CD4-positive, alpha-beta T cell treated with Interferon gamma for 1 hour (primary cell): ENCODE measurements around the gene KCNQ1.

ENCODE experiments used
- DNase-seq: peaks from one replicate; pipeline ENCODE4 v3.0.0-alpha.2; 2020

Gene KCNQ1

DNA sequence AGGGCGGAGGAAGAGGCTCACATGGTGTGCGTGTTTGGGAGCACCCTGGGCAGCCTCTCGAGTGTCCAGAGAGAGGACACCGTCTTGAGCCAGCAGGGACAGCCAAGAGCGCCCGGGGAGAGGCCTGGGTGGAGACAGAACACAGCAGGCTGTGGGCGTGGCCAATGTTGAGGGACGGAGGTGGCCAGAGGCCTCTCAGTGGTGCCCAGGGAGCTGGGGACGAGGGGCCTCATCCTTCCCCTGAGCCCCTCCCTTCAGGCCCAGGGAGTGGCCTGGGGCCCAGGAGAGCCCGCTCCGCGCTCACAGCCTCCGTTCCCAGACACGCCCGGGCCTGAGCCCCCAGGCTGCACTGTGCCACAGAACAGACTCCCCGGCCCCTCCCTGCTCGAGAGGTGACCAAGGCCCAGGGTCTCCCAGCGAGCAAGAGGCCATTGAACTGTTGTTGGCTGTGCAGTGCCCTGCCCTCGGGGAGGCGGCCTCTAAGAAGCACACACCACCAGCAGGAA lies 392.3 kb downstream of the KCNQ1 start:
- DNase-seq: peak; percentile 53

DNA sequence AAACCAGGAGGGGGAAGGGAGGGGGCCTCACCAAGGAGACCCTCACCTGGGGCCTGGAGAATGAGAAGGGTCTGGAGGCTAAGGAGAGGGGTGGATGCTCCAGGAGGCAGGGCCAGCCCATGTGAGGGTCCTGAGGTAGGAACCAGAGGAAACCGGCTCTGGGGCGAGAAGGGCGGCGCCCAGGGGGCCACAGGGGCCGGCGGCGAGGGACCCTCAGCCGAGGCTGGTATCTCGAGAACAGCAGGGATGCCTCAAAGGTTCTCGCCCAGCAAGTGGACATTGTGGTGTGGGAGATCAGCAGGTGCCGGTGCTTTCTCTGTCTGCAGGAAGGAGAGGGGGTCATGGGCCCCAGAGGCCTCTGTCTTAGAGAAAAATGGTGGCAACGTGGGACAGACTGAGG lies 392.8 kb downstream of the KCNQ1 start:
- no peak for DNase-seq

- no peak for DNase-seq
Measured at GRCh38 chr11:2838091-2838490, 393.3 kb downstream of the KCNQ1 start.

GRCh38 chr11:2838676-2839294 lies 394.0 kb downstream of the KCNQ1 start:
- no peak for DNase-seq

GRCh38 chr11:2839395-2839943 lies 394.7 kb downstream of the KCNQ1 start:
- no peak for DNase-seq

DNA sequence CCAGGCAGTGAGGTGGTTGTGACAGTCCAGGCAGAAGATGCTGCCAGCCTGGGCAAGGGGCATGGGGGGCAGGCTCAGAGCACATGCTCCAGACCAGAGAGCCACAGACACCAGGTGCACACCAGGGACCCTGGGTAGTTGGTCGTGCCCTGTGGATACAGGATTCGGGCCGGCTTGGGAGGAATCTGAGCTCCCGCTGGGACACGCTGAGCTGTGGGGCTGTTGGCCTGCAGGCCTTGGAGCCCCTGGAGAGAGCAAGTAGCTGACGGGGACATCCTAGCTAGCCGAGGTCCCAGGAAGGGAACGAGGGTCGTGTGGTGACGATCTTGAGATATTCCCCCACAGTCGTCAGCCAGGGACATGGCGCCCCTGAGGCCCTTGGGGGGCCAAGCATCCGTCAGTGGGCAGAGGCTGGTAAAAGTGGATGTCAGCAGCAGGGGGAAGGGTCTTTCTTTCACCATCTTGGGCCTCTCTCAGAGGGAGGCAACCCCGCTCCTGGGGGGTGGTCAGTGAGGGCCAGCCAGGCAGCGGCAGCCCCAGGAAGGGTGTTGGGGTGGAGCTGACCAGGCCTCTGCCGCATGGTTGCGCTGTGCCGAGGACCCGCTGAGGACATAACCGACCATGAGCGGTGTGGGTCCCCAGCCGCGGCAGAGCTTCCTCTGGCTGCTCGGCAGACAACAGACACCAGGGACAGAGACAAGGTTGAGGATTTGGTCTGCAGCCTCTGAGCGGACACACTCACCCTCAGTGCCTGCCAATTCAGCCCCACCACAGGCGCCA lies 396.8 kb downstream of the KCNQ1 start:
- no peak for DNase-seq

GRCh38 chr11:2842876-2843275 lies 398.1 kb downstream of the KCNQ1 start:
- DNase-seq: no peak

GRCh38 chr11:2843551-2843950 lies 398.7 kb downstream of the KCNQ1 start:
- no peak for DNase-seq

GRCh38 chr11:2844116-2844842 lies 399.5 kb downstream of the KCNQ1 start:
- DNase-seq: no peak

- DNase-seq: no peak
Measured at GRCh38 chr11:2844996-2845395, 400.2 kb downstream of the KCNQ1 start.

GRCh38 chr11:2846056-2846455 lies 401.2 kb downstream of the KCNQ1 start:
- DNase-seq: no peak

GRCh38 chr11:2846470-2846869 lies 401.7 kb downstream of the KCNQ1 start:
- DNase-seq: no peak

DNA sequence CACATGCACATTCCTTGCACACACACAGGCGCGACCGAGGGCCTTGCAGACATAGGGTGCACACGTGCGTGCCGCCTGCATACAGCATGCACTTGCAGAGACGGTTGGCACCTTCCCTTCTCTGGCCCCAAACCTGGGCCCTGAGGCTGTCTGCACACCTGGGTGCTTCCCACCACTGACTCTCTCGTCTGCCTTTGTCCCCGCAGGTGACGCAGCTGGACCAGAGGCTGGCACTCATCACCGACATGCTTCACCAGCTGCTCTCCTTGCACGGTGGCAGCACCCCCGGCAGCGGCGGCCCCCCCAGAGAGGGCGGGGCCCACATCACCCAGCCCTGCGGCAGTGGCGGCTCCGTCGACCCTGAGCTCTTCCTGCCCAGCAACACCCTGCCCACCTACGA lies 402.8 kb downstream of the KCNQ1 start:
- no peak for DNase-seq

DNA sequence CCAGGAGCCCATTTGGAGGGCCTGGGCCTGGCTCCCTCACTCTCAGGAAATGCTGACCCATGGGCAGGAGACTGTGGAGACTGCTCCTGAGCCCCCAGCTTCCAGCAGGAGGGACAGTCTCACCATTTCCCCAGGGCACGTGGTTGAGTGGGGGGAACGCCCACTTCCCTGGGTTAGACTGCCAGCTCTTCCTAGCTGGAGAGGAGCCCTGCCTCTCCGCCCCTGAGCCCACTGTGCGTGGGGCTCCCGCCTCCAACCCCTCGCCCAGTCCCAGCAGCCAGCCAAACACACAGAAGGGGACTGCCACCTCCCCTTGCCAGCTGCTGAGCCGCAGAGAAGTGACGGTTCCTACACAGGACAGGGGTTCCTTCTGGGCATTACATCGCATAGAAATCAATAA lies 403.7 kb downstream of the KCNQ1 start:
- DNase-seq: no peak

DNA sequence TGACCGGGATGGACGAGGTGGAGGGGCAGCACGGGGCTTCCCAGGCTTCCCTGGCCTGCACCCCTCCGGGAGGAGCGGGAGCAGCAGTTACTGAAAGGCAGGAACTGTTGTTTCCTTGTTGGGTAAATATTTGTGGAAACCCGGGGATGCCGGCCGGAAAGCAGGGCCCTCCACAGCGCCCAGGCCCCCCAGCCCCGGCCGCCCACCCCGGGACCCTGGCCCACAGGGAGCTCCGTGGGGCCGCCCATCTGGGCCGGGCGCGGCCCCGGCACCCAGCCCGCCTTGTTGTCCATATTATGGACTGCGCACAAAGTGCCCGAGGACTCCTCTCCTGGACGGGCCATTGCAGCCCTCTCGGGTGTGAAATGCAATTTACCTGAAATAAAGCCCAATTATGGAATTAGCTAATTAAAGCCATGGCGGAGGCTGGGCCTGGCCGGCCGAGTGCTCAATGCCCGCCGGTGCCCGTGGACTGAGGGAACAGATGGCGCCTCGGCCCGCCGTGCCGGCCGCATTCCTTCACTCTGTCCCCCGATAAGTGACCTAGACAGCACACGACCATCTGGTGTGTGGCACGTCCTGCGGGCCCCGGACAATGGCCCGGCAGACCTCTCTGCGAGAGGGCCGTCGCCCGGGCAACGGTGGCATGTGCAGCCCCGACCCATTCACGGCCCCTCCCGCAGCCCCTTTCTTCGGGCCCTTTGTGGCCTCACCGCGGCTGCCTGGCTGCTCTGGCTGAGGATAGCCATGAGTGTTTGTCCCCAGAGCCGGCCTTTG lies 405.4 kb downstream of the KCNQ1 start:
- no peak for DNase-seq

DNA sequence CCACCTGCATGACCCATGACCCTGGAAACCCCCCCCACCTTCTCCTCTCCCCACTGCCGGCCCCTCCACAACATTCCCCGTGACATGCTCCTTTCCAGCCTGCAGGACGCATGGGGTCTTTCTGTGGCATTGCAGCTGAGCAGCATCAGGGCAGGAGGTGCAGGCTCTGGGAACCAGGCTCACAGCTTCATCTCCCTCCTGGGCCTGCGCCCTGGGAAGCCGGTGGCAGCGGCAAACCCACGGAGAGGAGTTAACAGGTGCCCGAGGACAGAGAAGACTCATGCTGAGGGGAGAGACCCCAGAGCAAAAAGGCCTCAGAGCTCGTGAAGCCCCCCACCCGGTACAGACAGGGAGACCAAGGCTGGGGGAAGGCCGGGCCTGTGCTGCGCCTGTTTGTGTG lies 408.6 kb downstream of the KCNQ1 start:
- DNase-seq: no peak

- DNase-seq: no peak
Measured at GRCh38 chr11:2853997-2854560, 409.3 kb downstream of the KCNQ1 start.

GRCh38 chr11:2855162-2855561 lies 410.4 kb downstream of the KCNQ1 start:
- DNase-seq: no peak

GRCh38 chr11:2857276-2857675 lies 412.5 kb downstream of the KCNQ1 start:
- no peak for DNase-seq

DNA sequence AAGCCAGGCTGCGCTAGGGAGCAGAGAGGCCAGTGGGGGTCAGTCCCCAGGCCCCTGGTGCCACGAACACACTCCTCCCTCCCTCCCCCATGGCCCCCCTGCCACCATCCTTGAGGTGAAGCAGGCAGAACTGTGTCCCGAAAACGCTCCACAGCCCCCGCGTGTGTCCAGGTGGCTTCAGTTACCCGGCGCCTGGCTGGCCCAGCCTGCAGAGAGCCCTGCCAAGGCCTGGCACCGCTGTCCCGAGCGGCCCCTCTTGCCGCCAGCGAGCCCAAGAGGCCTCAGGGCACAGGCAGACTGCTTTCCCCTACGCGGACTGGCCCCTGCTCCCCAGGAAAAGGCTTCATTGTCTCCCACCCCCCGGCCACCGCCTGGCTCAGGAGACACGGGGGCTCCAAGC lies 413.1 kb downstream of the KCNQ1 start:
- DNase-seq: no peak

- no peak for DNase-seq
Measured at GRCh38 chr11:2858995-2859698, 414.3 kb downstream of the KCNQ1 start.

- DNase-seq: no peak
Measured at GRCh38 chr11:2859699-2860037, 414.9 kb downstream of the KCNQ1 start.
